Measurements from ENCODE around the gene BRICD5.

The BRICD5 gene

GRCh38 chr16:2179107-2179501, 31.6 kb downstream of the BRICD5 start:
- DNase-seq = no peak

DNA sequence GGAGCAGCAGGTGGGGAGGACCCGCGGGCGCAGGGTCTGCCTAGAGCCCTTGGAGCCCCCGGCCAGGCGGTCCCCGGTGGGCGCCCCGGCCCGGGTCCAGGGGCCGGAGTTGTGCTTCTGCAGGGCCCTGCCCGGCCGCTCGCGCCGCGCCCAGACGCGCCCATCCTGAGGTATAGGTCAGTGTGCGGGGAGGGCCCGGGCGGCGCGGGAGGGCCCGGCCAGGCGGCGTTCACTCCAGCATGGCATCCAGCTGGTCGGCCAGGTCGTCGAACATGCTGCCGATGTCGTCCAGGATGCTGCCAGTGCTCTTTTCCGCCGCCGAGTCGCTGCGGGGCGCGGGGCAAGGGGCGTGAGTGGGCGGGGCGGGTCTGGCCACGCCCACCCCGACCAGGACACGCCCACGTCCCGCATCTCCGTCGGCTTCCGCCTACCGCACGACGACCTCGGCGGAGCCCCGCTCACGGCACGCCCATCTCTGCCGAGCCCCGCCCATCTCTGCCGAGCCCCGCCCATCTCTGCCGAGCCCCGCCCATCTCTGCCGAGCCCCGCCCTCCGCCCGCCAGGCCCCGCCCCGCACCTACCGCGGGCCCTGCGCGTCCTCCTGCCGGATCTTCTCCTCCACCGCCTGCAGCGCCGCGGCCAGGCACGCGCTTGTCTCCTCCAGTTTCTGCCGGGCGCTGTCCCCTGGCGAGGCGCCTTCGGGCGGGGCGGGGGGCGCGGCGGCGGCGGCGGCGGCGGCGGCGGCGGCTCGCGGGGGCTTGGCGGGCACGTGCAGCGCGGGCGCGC, 32.1 kb downstream of the BRICD5 start:
- no peak for DNase-seq

DNA sequence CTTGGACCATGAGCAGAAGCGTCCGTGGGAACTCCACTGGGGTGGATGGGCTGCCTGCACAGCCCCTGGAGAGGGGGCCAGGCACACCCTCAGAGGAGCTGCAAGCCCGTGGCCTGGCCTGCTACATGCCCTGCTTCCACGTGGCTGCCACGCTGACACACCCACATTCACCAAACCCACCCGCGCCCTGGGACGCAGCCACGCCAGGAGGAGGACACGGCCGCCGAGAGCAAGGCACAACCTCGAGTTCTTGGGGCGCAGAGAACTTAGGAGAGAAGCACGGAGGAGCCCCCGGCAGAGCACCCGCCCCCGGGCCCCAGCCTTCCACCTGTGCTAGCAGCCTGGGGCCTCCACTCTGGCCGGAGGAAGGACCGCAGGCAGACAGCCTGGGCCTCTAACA, 33.1 kb downstream of the BRICD5 start:
- DNase-seq = no peak

- no peak for DNase-seq
Measured at GRCh38 chr16:2177101-2177500, 33.6 kb downstream of the BRICD5 start.

DNA sequence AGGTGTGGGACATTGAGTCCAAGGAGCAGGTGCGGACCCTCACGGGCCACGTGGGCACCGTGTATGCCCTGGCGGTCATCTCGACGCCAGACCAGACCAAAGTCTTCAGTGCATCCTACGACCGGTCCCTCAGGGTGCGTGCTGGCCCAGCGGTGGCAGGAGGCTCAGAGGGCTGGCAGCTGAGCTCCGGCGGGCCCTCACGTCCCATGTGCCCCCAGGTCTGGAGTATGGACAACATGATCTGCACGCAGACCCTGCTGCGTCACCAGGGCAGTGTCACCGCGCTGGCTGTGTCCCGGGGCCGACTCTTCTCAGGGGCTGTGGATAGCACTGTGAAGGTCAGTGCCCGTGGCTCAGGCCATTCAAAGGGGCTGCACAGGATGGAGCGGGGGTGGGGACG, 34.6 kb downstream of the BRICD5 start:
- DNase-seq = no peak

DNA sequence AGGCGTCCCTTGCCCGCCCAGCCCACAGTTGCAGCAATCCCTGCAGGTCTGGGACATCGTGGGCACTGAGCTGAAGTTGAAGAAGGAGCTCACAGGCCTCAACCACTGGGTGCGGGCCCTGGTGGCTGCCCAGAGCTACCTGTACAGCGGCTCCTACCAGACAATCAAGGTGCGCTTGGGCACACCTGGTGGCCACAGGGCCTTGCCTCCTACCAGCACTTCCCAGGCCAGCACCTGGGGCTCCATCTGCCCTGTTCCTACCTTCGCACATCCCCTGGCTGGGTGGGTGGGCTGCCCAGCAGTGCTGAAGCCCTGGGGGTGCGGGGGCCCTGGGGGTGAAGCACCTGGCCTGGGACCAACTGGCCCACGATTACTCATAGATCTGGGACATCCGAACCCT, 35.2 kb downstream of the BRICD5 start:
- DNase-seq = no peak

GRCh38 chr16:2174396-2175131, 36.1 kb downstream of the BRICD5 start:
- no peak for DNase-seq

DNA sequence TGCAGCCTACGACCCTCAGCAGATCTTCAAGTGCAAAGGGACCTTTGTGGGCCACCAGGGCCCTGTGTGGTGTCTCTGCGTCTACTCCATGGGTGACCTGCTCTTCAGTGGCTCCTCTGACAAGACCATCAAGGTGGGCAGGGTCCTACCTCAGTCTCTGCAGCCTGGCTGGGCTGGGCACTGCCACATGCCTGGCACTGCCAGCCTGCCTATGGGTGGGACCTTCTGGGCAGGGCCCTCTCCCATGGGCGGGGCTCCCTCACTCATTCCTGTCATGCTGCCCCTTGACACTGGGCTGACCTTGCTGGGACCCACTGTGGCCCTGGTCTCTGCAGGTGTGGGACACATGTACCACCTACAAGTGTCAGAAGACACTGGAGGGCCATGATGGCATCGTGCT, 36.7 kb downstream of the BRICD5 start:
- DNase-seq = no peak

DNA sequence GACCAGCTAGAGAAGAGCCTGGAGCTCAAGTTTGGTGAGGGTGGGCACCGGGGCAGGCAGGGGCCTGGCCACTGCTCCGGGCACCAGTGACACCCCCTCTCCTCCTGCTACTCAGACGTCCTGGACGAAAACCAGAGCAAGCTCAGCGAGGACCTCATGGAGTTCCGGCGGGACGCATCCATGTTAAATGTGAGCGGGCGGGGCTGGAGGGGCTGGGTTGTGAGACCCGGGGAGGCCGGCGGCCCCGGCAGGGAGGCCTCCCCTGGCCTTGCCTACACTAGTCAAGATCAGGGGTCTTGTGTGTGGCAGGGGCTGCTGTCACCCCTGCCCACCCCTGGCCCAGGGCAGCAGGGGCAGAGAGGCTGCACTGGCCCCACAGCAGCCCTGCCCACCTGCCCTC, 37.3 kb downstream of the BRICD5 start:
- no peak for DNase-seq

- DNase-seq = no peak
Measured at GRCh38 chr16:2172688-2173335, 37.9 kb downstream of the BRICD5 start.

- DNase-seq = no peak
Measured at GRCh38 chr16:2171601-2172178, 39.0 kb downstream of the BRICD5 start.

GRCh38 chr16:2170587-2171435, 39.9 kb downstream of the BRICD5 start:
- no peak for DNase-seq

GRCh38 chr16:2170080-2170479, 40.6 kb downstream of the BRICD5 start:
- DNase-seq = no peak

DNA sequence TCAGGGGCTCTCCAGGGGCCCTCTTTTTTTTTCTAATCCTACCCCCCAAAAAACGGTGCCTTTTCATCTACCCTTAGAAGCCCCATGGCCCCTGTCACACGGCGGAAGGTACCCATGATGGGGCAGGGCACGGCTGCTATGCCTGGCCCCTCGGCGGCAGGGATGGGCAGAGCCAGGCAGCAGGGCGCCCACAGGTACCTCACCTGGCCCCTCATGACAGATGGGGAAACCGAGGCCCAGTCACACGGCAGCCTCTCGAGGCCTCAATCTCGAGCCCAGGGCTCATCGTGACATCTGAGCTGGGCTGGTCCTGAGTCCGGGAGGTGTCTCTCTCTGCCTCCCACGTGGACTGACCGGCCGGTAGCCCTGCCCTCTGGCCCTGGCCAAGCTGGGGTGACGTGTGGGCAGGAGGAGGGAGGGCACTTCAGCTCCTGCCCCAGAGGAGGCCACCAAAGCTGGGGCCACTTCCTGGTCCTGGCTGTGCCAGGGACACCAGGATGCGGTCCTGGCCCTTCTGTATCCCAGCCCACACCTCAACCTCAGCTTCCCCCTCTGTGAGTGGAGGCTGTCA, 43.5 kb downstream of the BRICD5 start:
- no peak for DNase-seq

DNA sequence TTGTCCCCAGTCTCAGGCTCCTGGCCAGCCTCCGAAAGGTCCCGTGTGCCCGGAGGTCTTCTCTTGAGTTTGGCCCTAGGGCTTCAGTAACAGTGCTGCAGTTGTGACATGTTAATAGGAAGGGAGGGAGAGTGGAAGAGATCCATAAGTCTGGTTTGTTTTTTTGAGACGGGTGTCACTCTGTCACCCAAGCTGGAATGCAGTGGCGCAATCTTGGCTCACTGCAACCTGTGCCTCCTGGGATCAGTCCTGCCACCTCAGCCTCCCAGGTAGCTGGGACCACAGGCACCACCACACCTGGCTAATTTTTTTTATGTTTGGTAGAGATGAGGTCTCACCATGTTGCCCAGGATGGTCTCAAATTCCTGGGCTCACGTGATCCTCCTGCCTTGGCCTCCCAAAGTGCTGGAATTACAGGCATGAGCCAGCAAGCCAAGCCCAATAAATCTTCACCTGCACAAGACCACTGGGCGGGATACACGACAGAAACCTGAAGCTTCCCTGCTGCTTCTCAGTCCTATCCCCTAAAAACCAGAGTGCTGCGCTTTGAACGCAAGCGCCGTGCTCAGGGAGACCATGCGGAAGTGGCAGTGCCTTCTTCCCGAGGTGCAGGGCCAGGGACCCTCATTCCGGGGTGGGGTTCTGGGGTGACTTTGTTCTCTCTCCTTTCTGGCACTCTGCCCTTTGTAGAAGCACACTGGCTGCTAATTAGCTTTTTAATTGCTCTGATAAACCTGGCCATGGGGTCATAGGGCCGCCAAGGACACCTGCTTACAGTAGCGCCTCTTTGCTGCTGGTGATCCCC, 44.2 kb downstream of the BRICD5 start:
- DNase-seq = no peak

DNA sequence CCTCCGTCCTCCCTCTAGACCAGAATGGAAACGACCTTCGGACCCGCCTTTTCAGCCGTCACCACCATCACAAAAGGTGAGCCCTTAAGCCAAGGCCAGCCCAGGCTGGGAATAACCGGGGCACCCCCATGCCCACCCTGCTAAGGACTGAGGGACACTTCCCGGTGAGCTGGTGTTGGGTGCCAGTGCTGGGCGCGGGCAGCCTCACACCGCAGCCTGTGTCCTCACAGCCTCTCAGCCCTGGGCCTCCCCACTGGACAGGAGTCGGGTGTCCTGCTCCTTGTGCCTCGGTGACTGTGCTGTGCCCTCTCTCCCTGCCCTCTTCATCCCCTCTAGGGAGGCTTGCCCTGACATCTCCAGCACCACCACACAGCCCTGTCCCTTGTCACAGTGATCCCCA, 44.8 kb downstream of the BRICD5 start:
- no peak for DNase-seq

DNA sequence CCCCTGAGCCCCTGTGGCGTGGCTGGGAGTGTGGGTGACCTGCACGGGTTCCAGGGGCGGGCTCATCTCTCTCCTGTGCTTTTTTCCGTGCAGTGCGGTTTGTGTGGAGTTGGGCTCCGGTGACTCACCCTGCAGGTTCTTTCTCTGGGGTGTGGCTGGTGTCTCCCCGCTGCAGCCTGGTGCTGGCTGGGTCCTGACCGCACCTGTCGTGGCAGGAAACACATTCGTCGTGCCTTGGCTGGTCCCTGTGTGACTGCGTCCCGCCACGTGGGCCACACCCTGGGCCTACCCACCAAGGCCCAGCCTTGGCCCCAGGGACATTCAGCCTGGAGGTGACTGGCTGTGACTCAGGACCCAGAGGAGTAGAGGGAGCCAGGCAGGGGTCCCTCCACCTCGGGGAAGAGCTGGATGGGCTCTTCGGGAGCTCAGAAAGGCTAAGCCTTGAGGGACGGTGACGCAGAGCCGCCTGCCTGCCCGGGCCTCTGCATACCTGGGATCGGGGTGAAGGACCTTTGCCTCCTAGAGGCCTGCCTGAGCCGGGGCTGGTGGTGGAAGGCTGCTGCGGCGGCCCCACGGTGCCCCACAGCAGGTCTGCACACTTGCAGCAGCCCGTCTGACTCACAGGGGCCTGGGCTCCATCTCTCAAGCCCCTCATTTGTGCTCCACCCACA, 47.3 kb downstream of the BRICD5 start:
- DNase-seq = no peak

DNA sequence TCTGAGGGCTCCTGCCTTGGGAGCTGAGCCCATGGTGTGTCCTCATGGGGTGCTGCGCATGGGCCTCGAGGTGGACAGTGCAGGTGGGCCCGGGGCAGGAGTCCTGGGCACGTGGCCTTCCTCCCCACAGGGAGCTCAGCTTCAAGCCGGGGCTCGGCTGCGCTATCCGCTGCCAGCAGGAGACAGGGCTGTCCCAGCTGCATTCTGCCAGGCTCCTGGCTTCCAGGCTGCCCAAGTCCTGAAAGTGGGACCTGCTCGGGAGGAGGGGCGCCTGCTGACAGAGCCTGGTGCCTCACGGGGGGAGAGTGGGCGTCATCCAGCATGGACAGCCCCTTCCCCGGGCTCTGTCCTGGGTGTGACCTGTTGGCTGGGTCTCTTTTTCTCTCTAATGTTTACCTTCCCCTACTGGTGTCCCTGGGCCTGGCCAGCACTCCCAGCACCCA, 48.0 kb downstream of the BRICD5 start:
- no peak for DNase-seq

GRCh38 chr16:2161911-2162310, 48.8 kb downstream of the BRICD5 start:
- DNase-seq = no peak

DNA sequence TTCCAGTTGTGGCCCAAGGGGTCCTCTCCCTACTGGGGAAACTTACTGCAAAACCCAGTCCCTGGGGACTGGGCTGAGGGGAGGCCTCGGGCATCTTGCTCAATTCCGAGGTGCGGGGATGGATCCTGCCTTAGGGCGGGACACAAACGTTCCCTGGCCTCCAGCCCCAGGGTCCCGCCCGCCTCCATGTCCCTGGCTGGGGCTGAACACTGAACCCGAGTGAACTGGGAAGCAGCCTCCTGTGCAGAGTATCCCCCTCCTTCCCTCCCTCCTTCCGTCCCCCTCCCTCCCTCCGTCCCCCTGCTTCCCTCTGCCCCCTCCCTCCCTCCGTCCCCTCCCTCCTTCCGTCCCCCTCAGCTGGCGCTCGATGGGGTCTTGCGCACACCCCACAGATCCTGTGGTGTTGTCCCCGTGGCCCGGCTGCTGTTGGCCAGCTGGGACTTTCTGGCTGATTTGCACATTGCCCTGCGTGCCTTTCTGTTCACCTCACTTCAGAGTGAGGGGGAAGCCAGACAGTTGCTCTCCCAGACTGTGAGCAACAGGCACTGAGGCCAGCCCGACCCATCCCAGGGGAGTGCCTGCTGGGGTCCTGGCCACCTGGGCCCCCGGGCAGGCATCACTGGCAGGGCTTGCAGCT, 49.6 kb downstream of the BRICD5 start:
- DNase-seq = no peak
